Skeletal muscle cell (primary cell): ENCODE measurements around the gene MUSK.

Source experiments
- DNase-seq: peaks from one replicate; pipeline ENCODE4 v3.0.0-alpha.2; 2010; ENCODE audit warnings: low read depth
- H3K4me3 ChIP-seq: 2 replicates; pipeline ENCODE4 v1.5.1; 2011; ENCODE audit warnings: low read depth, mild to moderate bottlenecking, control low read depth, low read length, moderate library complexity

The MUSK gene

GRCh38 chr9:110835859-110836271 lies 167.3 kb downstream of the MUSK start:
- no peak overlapping the region for H3K4me3 ChIP-seq
- DNase-seq, result no peak

- no peak for DNase-seq
- H3K4me3 ChIP-seq, result no peak overlapping the region
Measured at GRCh38 chr9:110837401-110838005, 168.9 kb downstream of the MUSK start.

GRCh38 chr9:110842169-110842568 lies 173.6 kb downstream of the MUSK start:
- no peak for DNase-seq
- H3K4me3 ChIP-seq, result no peak overlapping the region

GRCh38 chr9:110842986-110843385 lies 174.4 kb downstream of the MUSK start:
- DNase-seq, result no peak
- H3K4me3 ChIP-seq, result no peak overlapping the region

GRCh38 chr9:110844121-110844520 lies 175.5 kb downstream of the MUSK start:
- no peak overlapping the region for H3K4me3 ChIP-seq
- DNase-seq, result no peak

- H3K4me3 ChIP-seq, result no peak overlapping the region
- no peak for DNase-seq
Measured at GRCh38 chr9:110846215-110846614, 177.6 kb downstream of the MUSK start.

GRCh38 chr9:110847671-110848070 lies 179.1 kb downstream of the MUSK start:
- no peak overlapping the region for H3K4me3 ChIP-seq

GRCh38 chr9:110850401-110851135 lies 182.0 kb downstream of the MUSK start:
- no peak overlapping the region for H3K4me3 ChIP-seq
- no peak for DNase-seq

More at GRCh38 chr9:110847671-110848070, 179.1 kb downstream of the MUSK start:
- DNase-seq, result no peak
